NCI-H2196 treated with DMSO at 0.1 percent for 48 hours (cell line): ENCODE data around the gene METTL24.

Experiments
- DNase-seq: peaks from one replicate; lab custom pipeline; 2025; ENCODE audit not compliant: unreplicated experiment; lab: John Stamatoyannopoulos, UW

METTL24 gene

GRCh38 chr6:110201151-110201884, 156.8 kb downstream of the METTL24 start:
- DNase-seq, result no peak

- DNase-seq, result no peak
These were observed 159.6 kb downstream of the METTL24 start for GRCh38 chr6:110198561-110198960.

GRCh38 chr6:110196874-110197273, 161.3 kb downstream of the METTL24 start:
- DNase-seq, result no peak

GRCh38 chr6:110195639-110196038, 162.5 kb downstream of the METTL24 start:
- no peak for DNase-seq
